ENCODE measurements around the gene EXO1. TPM values are rescaled to one million over a fixed set of nuclear protein-coding genes. Genes with fewer than 3 reads are reported as not detected.

The EXO1 gene
- total and polyA plus RNA-seq, 9 of the 15 experiments (the other 6 are each of a cell fraction or from before 2014, with no cell fraction given) = 36.0 to 125 (median 83.9) TPM

GRCh38 chr1:241932845-241933244 lies 84.8 kb downstream of the EXO1 start:
- no TSS peak for BruUV-seq (replicated peaks)
- DNase-seq (ENCODE audit: extremely low read depth in 1 of 4, low spot score in 3 of 4) = peak in 1 of 4 experiments; percentile 6
- POLR2A ChIA-PET = interaction anchor here (1.2 kb wide), 1 partner anchor 26 kb away, joined by 5 read pairs; no protein-coding TSS in a partner anchor
- TF ChIP-seq SIX5 (IDR thresholded peaks at IDR 0.05; ENCODE audit: borderline replicate concordance in 1 of 2, insufficient read depth in 1 of 2, low read depth in 1 of 2, low read length in 2 of 2) (no peak), PHTF2 (CRISPR knock-in tag; IDR thresholded peaks at IDR 0.05) (no peak), DMBX1 (CRISPR knock-in tag; IDR thresholded peaks at IDR 0.05; ENCODE audit: borderline replicate concordance) (no peak), MCM3 (IDR thresholded peaks at IDR 0.05) (no peak), MAFF (IDR thresholded peaks at IDR 0.05; ENCODE audit: low read length) (no peak), ARHGAP35 (IDR thresholded peaks at IDR 0.05; ENCODE audit: partially characterized antibody) (no peak), ZNF140 (CRISPR knock-in tag; IDR thresholded peaks at IDR 0.05) (no peak), ZBTB17 (CRISPR knock-in tag; IDR thresholded peaks at IDR 0.05) (no peak), SAFB2 (IDR thresholded peaks at IDR 0.05; ENCODE audit: borderline replicate concordance, low read depth, low read length, severe bottlenecking) (no peak), CC2D1A (IDR thresholded peaks at IDR 0.05) (no peak), ZBTB40 (IDR thresholded peaks at IDR 0.05) (no peak), ZBTB40 (CRISPR knock-in tag; IDR thresholded peaks at IDR 0.05) (no peak), HMGN3 (IDR thresholded peaks at IDR 0.05; ENCODE audit: borderline replicate concordance, extremely low read depth, insufficient read length, low read depth, low read length) (no peak), NCOA1 (IDR thresholded peaks at IDR 0.05; ENCODE audit: low read depth) (no peak)
- TF ChIP-seq, protein P1, sequence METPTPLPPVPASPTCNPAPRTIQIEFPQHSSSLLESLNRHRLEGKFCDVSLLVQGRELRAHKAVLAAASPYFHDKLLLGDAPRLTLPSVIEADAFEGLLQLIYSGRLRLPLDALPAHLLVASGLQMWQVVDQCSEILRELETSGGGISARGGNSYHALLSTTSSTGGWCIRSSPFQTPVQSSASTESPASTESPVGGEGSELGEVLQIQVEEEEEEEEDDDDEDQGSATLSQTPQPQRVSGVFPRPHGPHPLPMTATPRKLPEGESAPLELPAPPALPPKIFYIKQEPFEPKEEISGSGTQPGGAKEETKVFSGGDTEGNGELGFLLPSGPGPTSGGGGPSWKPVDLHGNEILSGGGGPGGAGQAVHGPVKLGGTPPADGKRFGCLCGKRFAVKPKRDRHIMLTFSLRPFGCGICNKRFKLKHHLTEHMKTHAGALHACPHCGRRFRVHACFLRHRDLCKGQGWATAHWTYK (CRISPR knock-in tag; IDR thresholded peaks at IDR 0.05) = no peak

More at GRCh38 chr1:241932845-241933244, 84.8 kb downstream of the EXO1 start:
- Histone ChIP-seq H3K4me3 (no peak overlapping the region), H3K79me2 (ENCODE audit: control insufficient read depth, insufficient read depth, low read length) (no peaks in the 10 kb centered on the region), H4K20me1 (replicated peaks; ENCODE audit: control insufficient read depth, insufficient read depth, low read length) (no peaks in the 10 kb centered on the region), H3K4me2 (ENCODE audit: insufficient read depth, low read length) (no peak overlapping the region), H3K9me3 (replicated peaks; ENCODE audit: control insufficient read depth, insufficient read depth, low read depth, low read length) (no peaks in the 10 kb centered on the region), H3K9me1 (ENCODE audit: control insufficient read depth, insufficient read depth, low read length) (no peaks in the 10 kb centered on the region), H3K27ac (ENCODE audit: extremely low read depth, low read depth, low read length) (no peak overlapping the region), H3K9ac (ENCODE audit: insufficient read depth in 1 of 2, low read depth in 2 of 2, low read length in 2 of 2) (no peak overlapping the region), H2AFZ (ENCODE audit: low read depth, low read length) (no peak overlapping the region), H3K4me1 (replicated peaks in 1 of 2; ENCODE audit: control insufficient read depth in 2 of 2, insufficient read depth in 2 of 2, low read length in 2 of 2) (no peaks in the 10 kb centered on the region), H3K27me3 (ENCODE audit: control insufficient read depth in 2 of 2, insufficient read depth in 2 of 2, low read length in 2 of 2) (peaks cover 26 to 61% of the 10 kb centered on the region in 2 experiments), H3K36me3 (ENCODE audit: control insufficient read depth, insufficient read depth, low read length) (no peaks in the 10 kb centered on the region)
- intact Hi-C loops (cut with micrococcal nuclease) = no loop called here
- FAIRE-seq (no peak), ATAC-seq (no peak)
- 0% methylated on average over 6 of the region's 6 CpGs for WGBS (ENCODE audit: insufficient coverage, low coverage, missing lambda C conversion rate)
- in situ Hi-C loops (cut with MboI) = no loop called here
- CTCF ChIA-PET (ENCODE audit: low intra/inter-chr PET ratio) = no interaction called here
